Tibial nerve (tissue), 4 donors: ENCODE data around the gene PLCB3. TPM values are rescaled to one million over a fixed set of nuclear protein-coding genes. Genes with fewer than 3 reads are reported as not detected.

Experiments used
- DNase-seq, 2 donors: peaks; one replicate each; pipeline ENCODE4 v3.0.0-alpha.2; 2019; ENCODE audit warnings: low spot score in 2 of 2
- H3K27ac ChIP-seq, 4 donors: fragments of 200-600 bp; sonication (generic) in 3 of 4; one replicate each; pipeline ENCODE4 v1.5.1; 2017 to 2019; ENCODE audit warnings: mild to moderate bottlenecking in 1 of 4
- H3K27me3 ChIP-seq, 2 donors: fragments of 200-600 bp; sonication (generic) in 1 of 2; one replicate each; pipeline versions ENCODE4 v1.5.1 to v1.6.0; 2017 to 2019
- H3K36me3 ChIP-seq, 3 donors: fragments of 200-600 bp; sonication (generic); one replicate each; pipeline ENCODE4 v1.5.1; 2018 to 2019
- H3K4me1 ChIP-seq, 4 donors: fragments of 200-600 bp; sonication (generic) in 3 of 4; one replicate each; pipeline ENCODE4 v1.5.1; 2017 to 2019
- H3K4me3 ChIP-seq, 4 donors: fragments of 200-600 bp; sonication (generic) in 3 of 4; one replicate each; pipeline ENCODE4 v1.5.1; 2017 to 2019; ENCODE audit warnings: mild to moderate bottlenecking in 1 of 4, moderate library complexity in 1 of 4
- H3K9me3 ChIP-seq, 4 donors: fragments of 200-600 bp; sonication (generic) in 3 of 4; one replicate each; pipeline ENCODE4 v1.5.1; 2017 to 2019
- CTCF ChIP-seq, 5 experiments: fragments of 200-600 bp in 3 of 5; fragments of 450-650 bp in 2 of 5; sonication (generic) in 3 of 5; IDR thresholded peaks; one replicate each; pipeline ENCODE4 v1.5.1; 2016 to 2019; ENCODE audit warnings: antibody characterized with exemption in 5 of 5, mild to moderate bottlenecking in 3 of 5, moderate library complexity in 2 of 5
- EP300 ChIP-seq, 2 donors: sonication (generic); formaldehyde crosslinking; IDR thresholded peaks; one replicate each; pipeline ENCODE4 v1.6.1; 2017; ENCODE audit warnings: antibody characterized with exemption in 2 of 2, mild to moderate bottlenecking in 1 of 2
- POLR2A ChIP-seq, 2 donors: fragments of 450-650 bp; IDR thresholded peaks; one replicate each; pipeline ENCODE4 v1.6.1; 2017; ENCODE audit warnings: antibody characterized with exemption in 2 of 2, mild to moderate bottlenecking in 2 of 2, moderate library complexity in 2 of 2
- WGBS, 2 donors: methylation state at CpG; one replicate each; pipeline ENCODE4 v1.1.5; 2018; 5-methylcytosine and 5-hydroxymethylcytosine counted together
- total RNA-seq, 4 donors: library from RNA; depleted of rRNA; stranded (reverse); fragments of >200 nt; gene quantifications; one replicate each; pipeline ENCODE4 v1.1.0, GENCODE V29; 2016

The PLCB3 gene
- total RNA-seq, 4 donors from 2014 or later: 18.0 to 44.4 (median 27.1) TPM

- Histone ChIP-seq H3K36me3 (peaks cover 0 to 98% (median 6%) of the 10 kb centered on the region in 3 donors), H3K27ac (no peak overlapping the region), H3K4me3 (no peak overlapping the region), H3K9me3 (no peaks in the 10 kb centered on the region), H3K27me3 (no peaks in the 10 kb centered on the region), H3K4me1 (no peaks in the 10 kb centered on the region)
- TF ChIP-seq EP300 (IDR thresholded peaks at IDR 0.05) (no peak), POLR2A (IDR thresholded peaks at IDR 0.05) (no peak), CTCF (IDR thresholded peaks at IDR 0.05) (no peak)
- 68 to 77% methylated on average over 4 of the region's 4 CpGs for WGBS, 2 donors
- DNase-seq: no peak
These were observed 8.3 kb downstream of the PLCB3 start for GRCh38 chr11:64259533-64260067.

GRCh38 chr11:64260147-64260708, 8.9 kb downstream of the PLCB3 start:
- DNase-seq: no peak
- WGBS, 2 donors: 89 to 95% methylated on average over 6 of the region's 6 CpGs
- Histone ChIP-seq H3K27me3 (no peaks in the 10 kb centered on the region), H3K4me1 (no peaks in the 10 kb centered on the region), H3K4me3 (no peak overlapping the region), H3K9me3 (no peaks in the 10 kb centered on the region), H3K36me3 (peaks cover 0 to 98% (median 6%) of the 10 kb centered on the region in 3 donors), H3K27ac (no peak overlapping the region)
- TF ChIP-seq POLR2A (IDR thresholded peaks at IDR 0.05): no peak
- TF ChIP-seq EP300 (IDR thresholded peaks at IDR 0.05): no peak
- no peak for TF ChIP-seq CTCF (IDR thresholded peaks at IDR 0.05)

DNA sequence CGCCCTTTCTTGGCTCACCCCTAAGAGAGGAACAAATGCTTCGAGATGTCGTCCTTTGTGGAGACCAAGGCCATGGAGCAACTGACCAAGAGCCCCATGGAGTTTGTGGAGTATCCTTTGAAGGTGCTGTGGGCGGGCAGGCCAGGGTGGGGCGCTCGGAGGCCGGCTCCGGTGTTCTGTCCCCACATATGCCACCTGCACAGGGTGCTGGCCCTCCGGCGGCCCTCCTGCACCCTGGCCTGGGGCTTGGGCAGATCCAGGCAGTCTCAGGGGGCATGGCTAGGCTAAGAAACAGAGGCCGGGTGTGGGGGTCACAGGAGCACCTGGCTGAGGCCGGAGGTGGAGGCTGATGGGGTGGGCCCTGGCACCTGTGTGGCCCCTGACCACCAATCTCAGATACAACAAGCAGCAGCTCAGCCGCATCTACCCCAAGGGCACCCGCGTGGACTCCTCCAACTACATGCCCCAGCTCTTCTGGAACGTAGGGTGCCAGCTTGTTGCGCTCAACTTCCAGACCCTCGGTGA, 10.3 kb downstream of the PLCB3 start:
- H3K27me3 ChIP-seq: no peaks in the 10 kb centered on the region
- no peaks in the 10 kb centered on the region for H3K4me1 ChIP-seq
- DNase-seq: no peak
- no peak for TF ChIP-seq CTCF (IDR thresholded peaks at IDR 0.05)
- no peak for TF ChIP-seq POLR2A (IDR thresholded peaks at IDR 0.05)
- TF ChIP-seq EP300 (IDR thresholded peaks at IDR 0.05): no peak
- H3K36me3 ChIP-seq: peaks cover 0 to 98% (median 6%) of the 10 kb centered on the region in 3 donors
- no peak overlapping the region for H3K4me3 ChIP-seq
- H3K27ac ChIP-seq: no peak overlapping the region
- 90 to 92% methylated on average over 15 to 17 of the region's 18 CpGs for WGBS, 2 donors
- H3K9me3 ChIP-seq: no peaks in the 10 kb centered on the region

DNA sequence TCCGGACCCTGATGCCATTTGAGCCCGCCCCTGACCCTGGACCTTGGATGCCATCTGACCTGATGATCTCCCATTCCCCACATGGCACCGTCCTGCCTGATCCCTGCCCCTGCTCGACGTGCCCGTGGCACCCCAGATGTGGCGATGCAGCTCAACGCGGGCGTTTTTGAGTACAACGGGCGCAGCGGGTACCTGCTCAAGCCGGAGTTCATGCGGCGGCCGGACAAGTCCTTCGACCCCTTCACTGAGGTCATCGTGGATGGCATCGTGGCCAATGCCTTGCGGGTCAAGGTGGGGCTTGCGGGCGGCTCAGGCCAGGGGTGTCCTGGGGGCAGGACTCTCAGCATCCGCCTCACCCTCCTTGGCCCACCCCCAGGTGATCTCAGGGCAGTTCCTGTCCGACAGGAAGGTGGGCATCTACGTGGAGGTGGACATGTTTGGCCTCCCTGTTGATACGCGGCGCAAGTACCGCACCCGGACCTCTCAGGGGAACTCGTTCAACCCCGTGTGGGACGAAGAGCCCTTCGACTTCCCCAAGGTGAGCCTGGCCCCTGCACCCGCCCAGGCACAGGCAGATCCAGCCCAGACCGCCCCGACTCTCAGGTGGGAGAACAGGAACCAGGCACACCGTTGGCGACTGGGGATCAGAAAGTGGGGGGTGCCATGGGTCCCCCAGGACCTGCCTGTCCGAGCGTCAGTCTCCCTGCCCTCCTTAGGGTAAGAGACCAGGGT, 11.1 kb downstream of the PLCB3 start:
- Histone ChIP-seq H3K4me3 (no peak overlapping the region), H3K27ac (no peak overlapping the region), H3K4me1 (peaks cover 0 to 8% (median 5%) of the 10 kb centered on the region in 4 donors), H3K9me3 (no peaks in the 10 kb centered on the region), H3K27me3 (no peaks in the 10 kb centered on the region), H3K36me3 (peaks cover 0 to 97% (median 6%) of the 10 kb centered on the region in 3 donors)
- TF ChIP-seq EP300 (IDR thresholded peaks at IDR 0.05) (no peak), CTCF (IDR thresholded peaks at IDR 0.05) (no peak), POLR2A (IDR thresholded peaks at IDR 0.05) (no peak)
- no peak for DNase-seq
- WGBS, 2 donors: 91 to 92% methylated on average over 34 to 36 of the region's 42 CpGs
